ENCODE measurements around the gene CHD6. TPM values are rescaled to one million over a fixed set of nuclear protein-coding genes. Genes with fewer than 3 reads are reported as not detected.

CHD6 gene
- total and polyA plus RNA-seq, 12 donors = 9.2 to 56.8 (median 41.7) TPM

GRCh38 chr20:41509316-41510200 lies 108.6 kb downstream of the CHD6 start:
- DNase-seq = peak in 6 of 7 donors; percentile 57 to 79 (median 68)
- peaks cover 31 to 48% of the 10 kb centered on the region in 2 donors for H3K4me1 ChIP-seq (replicated peaks in 1 of 2)
- no peaks in the 10 kb centered on the region for H3K9me3 ChIP-seq (replicated peaks in 1 of 3)
- intact Hi-C loops (cut with DNase I) = no loop called here
- no peaks in the 10 kb centered on the region for H3K27me3 ChIP-seq
- peaks cover 0 to 4% of the 10 kb centered on the region in 2 donors for H3K36me3 ChIP-seq (replicated peaks in 1 of 2)
- peak overlapping the region in 4 of 5 donors; percentile 2 to 54 (median 37) for H3K27ac ChIP-seq
- 27 to 38% (median 34%) methylated on average over 8 to 9 of the region's 9 CpGs for WGBS, 4 donors
- no peak overlapping the region for H3K4me3 ChIP-seq
- TF ChIP-seq CTCF (IDR thresholded peaks at IDR 0.05) (no peak), POLR2A (IDR thresholded peaks at IDR 0.05) (no peak)

GRCh38 chr20:41508335-41508734 lies 109.8 kb downstream of the CHD6 start:
- TF ChIP-seq CTCF (IDR thresholded peaks at IDR 0.05) (no peak), POLR2A (IDR thresholded peaks at IDR 0.05) (no peak)
- no peak overlapping the region for H3K4me3 ChIP-seq
- 59 to 73% (median 64%) methylated on average over 6 of the region's 6 CpGs for WGBS, 4 donors
- intact Hi-C loops (cut with DNase I) = no loop called here
- no peaks in the 10 kb centered on the region for H3K9me3 ChIP-seq (replicated peaks in 1 of 3)
- H3K36me3 ChIP-seq (replicated peaks in 1 of 2) = no peaks in the 10 kb centered on the region
- no peak overlapping the region for H3K27ac ChIP-seq
- H3K4me1 ChIP-seq (replicated peaks in 1 of 2) = peaks cover 31 to 47% of the 10 kb centered on the region in 2 donors
- no peaks in the 10 kb centered on the region for H3K27me3 ChIP-seq
- no peak for DNase-seq

- Histone ChIP-seq H3K9me3 (replicated peaks in 1 of 3) (no peaks in the 10 kb centered on the region), H3K27me3 (no peaks in the 10 kb centered on the region), H3K4me3 (no peak overlapping the region), H3K27ac (no peak overlapping the region), H3K4me1 (replicated peaks in 1 of 2) (peaks cover 31 to 42% of the 10 kb centered on the region in 2 donors), H3K36me3 (replicated peaks in 1 of 2) (no peaks in the 10 kb centered on the region)
- no peak for DNase-seq
- intact Hi-C loops (cut with DNase I) = no loop called here
- TF ChIP-seq POLR2A (IDR thresholded peaks at IDR 0.05) (no peak), CTCF (IDR thresholded peaks at IDR 0.05) (no peak)
Observed at GRCh38 chr20:41507851-41508250, 110.3 kb downstream of the CHD6 start.

DNA sequence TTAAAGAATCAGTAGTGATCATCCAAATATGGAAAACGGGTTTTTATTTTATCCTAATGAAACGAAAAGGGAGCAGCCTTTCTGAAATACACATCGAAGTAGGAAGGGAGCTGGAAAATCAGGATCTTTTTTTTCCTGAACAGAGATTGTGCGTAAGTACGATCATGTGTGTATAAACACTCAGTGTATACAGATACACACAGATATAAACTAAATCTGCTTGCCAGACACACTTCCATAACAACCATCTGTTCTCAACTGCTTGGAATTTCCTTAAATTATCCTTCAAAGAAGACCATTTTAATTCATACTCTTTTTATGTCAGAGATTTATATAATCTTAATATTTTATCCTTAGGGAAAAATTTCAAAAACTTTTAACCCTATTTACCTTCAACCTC lies 110.7 kb downstream of the CHD6 start:
- Histone ChIP-seq H3K4me1 (replicated peaks in 1 of 2) (peaks cover 27 to 38% of the 10 kb centered on the region in 2 donors), H3K27ac (no peak overlapping the region)
- intact Hi-C loops (cut with DNase I) = no loop called here

More for the DNA sequence above, 110.7 kb downstream of the CHD6 start:
- Histone ChIP-seq H3K27me3 (no peaks in the 10 kb centered on the region), H3K9me3 (replicated peaks in 1 of 3) (no peaks in the 10 kb centered on the region), H3K4me3 (no peak overlapping the region), H3K36me3 (replicated peaks in 1 of 2) (no peaks in the 10 kb centered on the region)
- no peak for TF ChIP-seq CTCF (IDR thresholded peaks at IDR 0.05)
- no peak for TF ChIP-seq POLR2A (IDR thresholded peaks at IDR 0.05)
- DNase-seq = no peak
- WGBS, 4 donors = 91 to 95% (median 93%) methylated on average over 5 of the region's 5 CpGs

All from adrenal gland (tissue), 12 donors.